HepG2 (cell line): ENCODE results near the gene COX6B1. TPM values are rescaled to one million over a fixed set of nuclear protein-coding genes. Genes with fewer than 3 reads are reported as not detected.

Experiments used
- ATAC-seq: fragments of 200-7000 bp; cut with Tn5 transposase; 3 replicates; pipeline ENCODE4 v1.9.1; 2020; ENCODE audit warnings: mild to moderate bottlenecking, moderate library complexity
- BruUV-seq: library from RNA; stranded (reverse); fragments of 400-500 nt; replicated peaks from 2 replicates; lab custom pipeline; 2021; lab: Mats Ljungman, UMichigan
- CTCF ChIA-PET: fragments of 300-600 bp; formaldehyde crosslinking; extraction: SDS; loops from one replicate; lab custom pipeline; 2021; ENCODE audit warnings: low total read pairs, inconsistent platforms, low intra/inter-chr PET ratio; lab: Yijun Ruan, JAX
- POLR2A ChIA-PET: fragments of 350-600 bp; sonication (Branson Sonifier 250); formaldehyde crosslinking; loops from one replicate; lab custom pipeline; 2020; ENCODE audit warnings: antibody characterized with exemption, inconsistent platforms; lab: Yijun Ruan, JAX
- DNase-seq: peaks from one replicate; pipeline ENCODE4 v3.0.0-alpha.2; 2015; ENCODE audit warnings: low spot score
- FAIRE-seq: peaks from 3 replicates; lab custom pipeline; 2011; peaks lifted over from hg19 to GRCh38; lab: Jason Lieb, UNC
- H2AFZ ChIP-seq: one replicate; pipeline ENCODE4 v1.6.1; 2011; ENCODE audit warnings: low read length, inconsistent platforms
- H3K27ac ChIP-seq: fragments of 300-600 bp; 3 replicates; pipeline ENCODE4 v1.8.0; 2011; ENCODE audit warnings: mixed run types, mild to moderate bottlenecking, mixed read lengths, low read length, inconsistent platforms; ENCODE audit not compliant: insufficient read depth; ENCODE audit errors: extremely low read length
- H3K27me3 ChIP-seq, 2 experiments: fragments of 200-600 bp in 1 of 2; 2 replicates in 1 of 2; 3 replicates in 1 of 2; pipeline versions ENCODE4 v1.6.0 to v1.8.0; 2011; ENCODE audit warnings: low read length in 2 of 2, mild to moderate bottlenecking in 2 of 2, moderate library complexity in 2 of 2, inconsistent platforms in 1 of 2; ENCODE audit not compliant: insufficient read depth in 2 of 2, control insufficient read depth in 1 of 2
- H3K36me3 ChIP-seq, 2 experiments: fragments of 200-600 bp in 1 of 2; replicated peaks in 1 of 2; 2 replicates in 1 of 2; 3 replicates in 1 of 2; pipeline versions ENCODE4 v1.5.1 to v1.8.0; 2011; ENCODE audit warnings: low read length in 2 of 2, inconsistent platforms in 1 of 2; ENCODE audit not compliant: insufficient read depth in 2 of 2, control insufficient read depth in 1 of 2
- H3K4me1 ChIP-seq: 2 replicates; pipeline ENCODE4 v1.5.1; 2012; ENCODE audit warnings: low read length, inconsistent platforms; ENCODE audit not compliant: insufficient read depth
- H3K4me2 ChIP-seq: 2 replicates; pipeline ENCODE4 v1.6.0; 2011; ENCODE audit warnings: low read depth, low read length, inconsistent platforms
- H3K4me3 ChIP-seq, 3 experiments: fragments of 200-600 bp in 1 of 3; sonication (generic), shearing (Covaris generic) in 1 of 3; replicated peaks in 1 of 3; 2 replicates each; pipeline ENCODE4 v1.5.1; 2011 to 2016; ENCODE audit warnings: low read length in 3 of 3, inconsistent platforms in 2 of 3, low read depth in 2 of 3, mild to moderate bottlenecking in 2 of 3, control low read depth in 1 of 3, mixed read lengths in 1 of 3; ENCODE audit not compliant: insufficient read depth in 1 of 3
- H3K79me2 ChIP-seq: one replicate; pipeline ENCODE4 v1.6.1; 2011; ENCODE audit warnings: low read length, inconsistent platforms; ENCODE audit not compliant: insufficient read depth
- H3K9ac ChIP-seq: 2 replicates; pipeline ENCODE4 v1.6.0; 2011; ENCODE audit warnings: mild to moderate bottlenecking, low read depth, low read length, inconsistent platforms; ENCODE audit not compliant: insufficient read depth
- H3K9me3 ChIP-seq: 2 replicates; pipeline ENCODE4 v1.5.1; 2012; ENCODE audit warnings: mild to moderate bottlenecking, low read length
- H4K20me1 ChIP-seq: 2 replicates; pipeline ENCODE4 v1.6.0; 2011; ENCODE audit warnings: inconsistent platforms, mild to moderate bottlenecking, low read length, moderate library complexity; ENCODE audit not compliant: insufficient read depth
- BRD4 ChIP-seq: sonication (generic); formaldehyde crosslinking; IDR thresholded peaks from 2 replicates; pipeline ENCODE4 v1.4.0; 2020; ENCODE audit warnings: missing genetic modification reagents
- ERF ChIP-seq: IDR thresholded peaks from 2 replicates; pipeline ENCODE4 v1.6.1; 2018; ENCODE audit warnings: missing biosample characterization, missing genetic modification reagents
- FOSL1 ChIP-seq: sonication (generic); formaldehyde crosslinking; IDR thresholded peaks from 2 replicates; pipeline ENCODE4 v1.9.0; 2021; ENCODE audit warnings: missing genetic modification reagents, borderline replicate concordance
- HBP1 ChIP-seq: IDR thresholded peaks from 2 replicates; pipeline ENCODE4 v1.6.1; 2016; ENCODE audit warnings: low read depth, control low read depth
- HMGA1 ChIP-seq: sonication (generic); formaldehyde crosslinking; conservative IDR thresholded peaks from 2 replicates; pipeline ENCODE4 v1.4.0; 2020; ENCODE audit warnings: missing genetic modification reagents
- HNF1B ChIP-seq: sonication (generic); formaldehyde crosslinking; IDR thresholded peaks from 2 replicates; pipeline ENCODE4 v1.5.1; 2020; ENCODE audit warnings: mild to moderate bottlenecking, moderate library complexity, missing genetic modification reagents
- HOXA3 ChIP-seq: sonication (generic); formaldehyde crosslinking; IDR thresholded peaks from 2 replicates; pipeline ENCODE4 v1.5.0; 2020; ENCODE audit warnings: missing genetic modification reagents
- JARID2 ChIP-seq: sonication (generic); formaldehyde crosslinking; IDR thresholded peaks from 2 replicates; pipeline ENCODE4 v1.8.1; 2023; ENCODE audit warnings: missing genetic modification reagents, inconsistent platforms; ENCODE audit not compliant: insufficient replicate concordance
- MAFF ChIP-seq: IDR thresholded peaks from 2 replicates; pipeline ENCODE4 v1.6.1; 2011; ENCODE audit warnings: low read depth, low read length, improper control_type of control experiment
- PHF21A ChIP-seq: sonication (generic); formaldehyde crosslinking; IDR thresholded peaks from 2 replicates; pipeline ENCODE4 v1.5.0; 2020; ENCODE audit warnings: mild to moderate bottlenecking, missing genetic modification reagents
- REPIN1 ChIP-seq: sonication (generic); formaldehyde crosslinking; IDR thresholded peaks from 2 replicates; pipeline ENCODE4 v1.8.0; 2022; ENCODE audit warnings: missing genetic modification reagents, low read depth, mild to moderate bottlenecking, borderline replicate concordance
- ZFYVE20 ChIP-seq: sonication (generic); formaldehyde crosslinking; IDR thresholded peaks from 2 replicates; pipeline ENCODE4 v1.8.0; 2023; ENCODE audit warnings: low read depth, mild to moderate bottlenecking, moderate library complexity, missing genetic modification reagents, borderline replicate concordance
- ZMYM3 ChIP-seq: sonication (generic); formaldehyde crosslinking; IDR thresholded peaks from 2 replicates; pipeline ENCODE4 v1.5.1; 2020; ENCODE audit warnings: mild to moderate bottlenecking, missing genetic modification reagents
- ZNF121 ChIP-seq: sonication (generic); formaldehyde crosslinking; IDR thresholded peaks from 2 replicates; pipeline ENCODE4 v1.5.0; 2020; ENCODE audit warnings: mild to moderate bottlenecking, missing genetic modification reagents
- ZNF546 ChIP-seq: sonication (generic); formaldehyde crosslinking; conservative IDR thresholded peaks from 2 replicates; pipeline ENCODE4 v1.8.1; 2023; ENCODE audit warnings: mild to moderate bottlenecking, missing genetic modification reagents
- WGBS: methylation state at CpG from one replicate; pipeline ENCODE4 v1.1.6; 2017; ENCODE audit warnings: low lambda C conversion rate; 5-methylcytosine and 5-hydroxymethylcytosine counted together
- in situ Hi-C: cut with HindIII; loops from 2 replicates; pipeline ENCODE4 v1.10.0; 2017; ENCODE audit warnings: low pct_unique_long_range_greater_than_20kb; ENCODE audit not compliant: extremely low pct_ligation_motif_present
- intact Hi-C: fragments of 100-400 bp; cut with micrococcal nuclease; formaldehyde crosslinking; loops from one replicate; pipeline ENCODE4 v1.10.0; 2022; ENCODE audit not compliant: unreplicated experiment
- polyA plus RNA-seq, 8 experiments: library from polyadenylated mRNA; depleted of rRNA in 3 of 8; stranded (reverse) in 7 of 8; unstranded in 1 of 8; fragments of >200 nt; fragmentation: Illumina TruSeq in 4 of 8; extraction: Trizol in 4 of 8; gene quantifications; 2 replicates each; pipeline versions ENCODE4 v1.2.1 to v1.2.3, GENCODE V29; 2011 to 2016; ENCODE audit warnings: low read depth in 4 of 8, missing spikeins in 1 of 8, mixed read lengths in 1 of 8; ENCODE audit not compliant: insufficient read depth in 1 of 8
- total RNA-seq, 5 experiments: library from RNA; depleted of rRNA; stranded (reverse); fragments of >200 nt; fragmentation: Illumina TruSeq; extraction: Trizol; gene quantifications; 2 replicates each; pipeline ENCODE4 v1.2.3, GENCODE V29; 2016; ENCODE audit warnings: low read depth in 1 of 5
- TF ChIP-seq, protein P1 (sequence below): sonication (generic); formaldehyde crosslinking; conservative IDR thresholded peaks from 2 replicates; pipeline ENCODE4 v1.4.0; 2020; ENCODE audit warnings: missing genetic modification reagents
- TF ChIP-seq, protein P2 (sequence below): sonication (generic); formaldehyde crosslinking; IDR thresholded peaks from 2 replicates; pipeline ENCODE4 v1.5.0; 2020; ENCODE audit warnings: missing genetic modification reagents
- TF ChIP-seq, protein P3 (sequence below): sonication (generic); formaldehyde crosslinking; IDR thresholded peaks from 2 replicates; pipeline ENCODE4 v1.5.0; 2020; ENCODE audit warnings: mild to moderate bottlenecking, missing genetic modification reagents

COX6B1 gene
- total and polyA plus RNA-seq, 2 of the 13 experiments (the other 11 are each of a cell fraction or from before 2014, with no cell fraction given), result 481 to 487 TPM

- H2AFZ ChIP-seq, result no peak overlapping the region
- CTCF ChIA-PET, result no interaction called here
- in situ Hi-C loops, result no loop called here
- 26% methylated on average over 9 of the region's 9 CpGs for WGBS
- H3K4me3 ChIP-seq, result peak overlapping the region; percentile 44 to 80 (median 64)
- no peaks in the 10 kb centered on the region for H3K79me2 ChIP-seq
- peaks cover 3 to 12% of the 10 kb centered on the region in 2 experiments; a peak in 3 of 5 replicates for H3K36me3 ChIP-seq
- FAIRE-seq (no peak), ATAC-seq (no peak), DNase-seq (no peak)
- peak overlapping the region; percentile 84 for H3K9ac ChIP-seq
- peaks cover 11% of the 10 kb centered on the region for H3K9me3 ChIP-seq
- H4K20me1 ChIP-seq, result no peaks in the 10 kb centered on the region
- intact Hi-C loops, result loop anchor here (10.0 kb wide), 1 partner anchor 57 kb away; no protein-coding TSS in a partner anchor
- no peaks in the 10 kb centered on the region; a peak in 1 of 5 replicates for H3K27me3 ChIP-seq
- H3K27ac ChIP-seq, result peak overlapping the region; percentile 53
- peak overlapping the region; percentile 100 for H3K4me2 ChIP-seq
- POLR2A ChIA-PET, result interaction anchor here (0.8 to 1.4 kb wide), 7 partner anchors 9 to 36 kb away, joined by 3 to 5 read pairs (median 4); partner anchors contain the start of genes COX6B1 and RBM42
- peaks cover 24% of the 10 kb centered on the region for H3K4me1 ChIP-seq
- BruUV-seq, result no TSS peak
- TF ChIP-seq HOXA3 (CRISPR knock-in tag) (no peak), ERF (CRISPR knock-in tag) (no peak), FOSL1 (no peak), ZNF121 (0 out of 2 replicates have a peak, but pooled peaks have one; percentile 32), PHF21A (CRISPR knock-in tag) (no peak), ZFYVE20 (CRISPR knock-in tag) (no peak), HNF1B (CRISPR knock-in tag) (no peak), BRD4 (no peak), MAFF (no peak), JARID2 (no peak), REPIN1 (CRISPR knock-in tag) (peak; percentile 13; the same call in 1 of the 2 replicates), ZNF546 (0 out of 2 replicates have a peak, but pooled peaks have one; percentile 28), ZMYM3 (CRISPR knock-in tag) (0 out of 2 replicates have a peak, but pooled peaks have one; percentile 18), HMGA1 (CRISPR knock-in tag) (no peak), HBP1 (CRISPR knock-in tag) (0 out of 2 replicates have a peak, but pooled peaks have one; percentile 7)
- TF ChIP-seq, protein P1, sequence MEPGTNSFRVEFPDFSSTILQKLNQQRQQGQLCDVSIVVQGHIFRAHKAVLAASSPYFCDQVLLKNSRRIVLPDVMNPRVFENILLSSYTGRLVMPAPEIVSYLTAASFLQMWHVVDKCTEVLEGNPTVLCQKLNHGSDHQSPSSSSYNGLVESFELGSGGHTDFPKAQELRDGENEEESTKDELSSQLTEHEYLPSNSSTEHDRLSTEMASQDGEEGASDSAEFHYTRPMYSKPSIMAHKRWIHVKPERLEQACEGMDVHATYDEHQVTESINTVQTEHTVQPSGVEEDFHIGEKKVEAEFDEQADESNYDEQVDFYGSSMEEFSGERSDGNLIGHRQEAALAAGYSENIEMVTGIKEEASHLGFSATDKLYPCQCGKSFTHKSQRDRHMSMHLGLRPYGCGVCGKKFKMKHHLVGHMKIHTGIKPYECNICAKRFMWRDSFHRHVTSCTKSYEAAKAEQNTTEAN (CRISPR knock-in tag), result no peak
- TF ChIP-seq, protein P2, sequence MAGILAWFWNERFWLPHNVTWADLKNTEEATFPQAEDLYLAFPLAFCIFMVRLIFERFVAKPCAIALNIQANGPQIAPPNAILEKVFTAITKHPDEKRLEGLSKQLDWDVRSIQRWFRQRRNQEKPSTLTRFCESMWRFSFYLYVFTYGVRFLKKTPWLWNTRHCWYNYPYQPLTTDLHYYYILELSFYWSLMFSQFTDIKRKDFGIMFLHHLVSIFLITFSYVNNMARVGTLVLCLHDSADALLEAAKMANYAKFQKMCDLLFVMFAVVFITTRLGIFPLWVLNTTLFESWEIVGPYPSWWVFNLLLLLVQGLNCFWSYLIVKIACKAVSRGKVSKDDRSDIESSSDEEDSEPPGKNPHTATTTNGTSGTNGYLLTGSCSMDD (CRISPR knock-in tag), result no peak
- TF ChIP-seq, protein P3, sequence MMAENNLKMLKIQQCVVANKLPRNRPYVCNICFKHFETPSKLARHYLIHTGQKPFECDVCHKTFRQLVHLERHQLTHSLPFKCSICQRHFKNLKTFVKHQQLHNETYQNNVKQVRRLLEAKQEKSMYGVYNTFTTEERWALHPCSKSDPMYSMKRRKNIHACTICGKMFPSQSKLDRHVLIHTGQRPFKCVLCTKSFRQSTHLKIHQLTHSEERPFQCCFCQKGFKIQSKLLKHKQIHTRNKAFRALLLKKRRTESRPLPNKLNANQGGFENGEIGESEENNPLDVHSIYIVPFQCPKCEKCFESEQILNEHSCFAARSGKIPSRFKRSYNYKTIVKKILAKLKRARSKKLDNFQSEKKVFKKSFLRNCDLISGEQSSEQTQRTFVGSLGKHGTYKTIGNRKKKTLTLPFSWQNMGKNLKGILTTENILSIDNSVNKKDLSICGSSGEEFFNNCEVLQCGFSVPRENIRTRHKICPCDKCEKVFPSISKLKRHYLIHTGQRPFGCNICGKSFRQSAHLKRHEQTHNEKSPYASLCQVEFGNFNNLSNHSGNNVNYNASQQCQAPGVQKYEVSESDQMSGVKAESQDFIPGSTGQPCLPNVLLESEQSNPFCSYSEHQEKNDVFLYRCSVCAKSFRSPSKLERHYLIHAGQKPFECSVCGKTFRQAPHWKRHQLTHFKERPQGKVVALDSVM (CRISPR knock-in tag), result peak; percentile 82
These were observed 35.9 kb upstream of the COX6B1 start for GRCh38 chr19:35612224-35612558.
